ENCODE measurements around the gene FBXO5. TPM values are rescaled to one million over a fixed set of nuclear protein-coding genes. Genes with fewer than 3 reads are reported as not detected.

Gene FBXO5
- total RNA-seq, 2 experiments from 2014 or later, result 68.7 to 71.2 TPM

DNA sequence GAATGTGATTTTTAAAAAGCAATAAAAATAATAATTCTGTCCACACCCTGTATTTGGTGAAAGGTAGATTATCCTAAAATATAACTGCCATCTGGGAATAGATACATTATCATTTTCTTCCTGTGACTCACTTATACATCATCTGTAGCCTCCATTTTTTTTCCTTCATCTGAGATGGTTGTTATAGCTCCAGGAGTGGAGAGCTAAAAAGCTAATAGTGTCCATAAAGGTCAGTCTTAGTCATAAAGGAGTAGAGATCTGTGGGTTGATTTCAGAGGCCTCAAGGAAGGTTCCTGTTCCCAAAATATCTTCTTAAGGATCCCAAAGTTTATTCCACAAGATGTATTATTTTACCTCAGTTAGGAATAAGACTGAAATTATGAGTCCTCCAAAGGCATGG, 41.1 kb downstream of the FBXO5 start:
- Mint-ChIP-seq H3K36me3 (ENCODE audit: low read depth) (no peaks in the 10 kb centered on the region), H3K27ac (no peak overlapping the region), H3K27me3 (peaks cover 23% of the 10 kb centered on the region), H3K4me1 (no peaks in the 10 kb centered on the region), H3K9me3 (no peaks in the 10 kb centered on the region), H3K4me3 (no peak overlapping the region)
- DNase-seq, result no peak
- ChIA-PET POLR2A (no interaction called here), CTCF (interaction anchor here (1.2 kb wide), 1 partner anchor 13 kb away, joined by 4 read pairs; no protein-coding TSS in a partner anchor)

DNA sequence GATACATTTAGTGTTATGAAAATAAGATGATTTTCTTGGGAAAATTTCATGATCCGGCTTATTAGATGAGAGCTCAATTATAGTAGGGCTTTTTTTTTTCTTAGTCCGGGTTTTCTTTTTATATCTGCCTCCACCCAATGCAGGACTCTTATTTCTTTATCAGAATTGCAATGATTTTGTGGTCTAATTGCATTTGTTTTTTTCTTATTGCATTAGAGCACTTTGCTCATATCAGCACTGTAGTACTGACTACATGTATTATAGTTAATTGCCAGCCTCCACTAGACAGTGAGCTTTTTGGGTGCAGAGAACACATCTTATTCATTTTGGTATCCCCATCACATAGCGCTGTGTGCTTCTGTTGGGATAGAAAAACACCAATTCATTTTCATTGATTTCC, 50.0 kb downstream of the FBXO5 start:
- DNase-seq, result no peak
- H3K27ac Mint-ChIP-seq, result no peak overlapping the region
- POLR2A ChIA-PET, result no interaction called here
- no peaks in the 10 kb centered on the region for H3K36me3 Mint-ChIP-seq (ENCODE audit: low read depth)
- no peak overlapping the region for H3K4me3 Mint-ChIP-seq
- H3K9me3 Mint-ChIP-seq, result no peaks in the 10 kb centered on the region
- CTCF ChIA-PET, result no interaction called here
- peaks cover 13% of the 10 kb centered on the region for H3K27me3 Mint-ChIP-seq
- H3K4me1 Mint-ChIP-seq, result no peaks in the 10 kb centered on the region

DNA sequence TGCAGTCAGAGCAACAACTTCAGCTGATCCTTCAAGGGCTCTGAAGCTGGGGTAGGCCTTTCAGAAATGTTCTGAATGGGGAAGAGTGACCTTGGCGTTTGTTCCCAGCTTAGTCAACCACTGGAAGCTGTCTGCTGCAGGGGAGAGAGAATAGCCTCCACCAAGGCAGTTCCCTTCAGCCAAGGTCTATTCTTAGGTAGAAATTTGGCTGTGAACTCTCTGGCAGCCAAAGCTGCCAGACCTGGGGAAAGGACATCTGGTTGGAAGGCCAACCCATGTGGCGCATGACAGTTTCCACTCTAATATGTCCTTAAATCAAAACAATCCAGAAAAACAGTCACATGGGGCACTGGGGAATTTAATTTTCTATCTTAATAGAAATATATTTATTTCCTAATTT, 60.1 kb downstream of the FBXO5 start:
- Mint-ChIP-seq H3K4me1 (no peaks in the 10 kb centered on the region), H3K27ac (no peak overlapping the region), H3K4me3 (no peak overlapping the region), H3K9me3 (no peaks in the 10 kb centered on the region), H3K36me3 (ENCODE audit: low read depth) (no peaks in the 10 kb centered on the region), H3K27me3 (peaks cover 2% of the 10 kb centered on the region)
- ChIA-PET CTCF (no interaction called here), POLR2A (no interaction called here)
- no peak for DNase-seq

Other genes starting within 250 kb of the FBXO5 start
- gene VIP, start 232.2 kb downstream of the FBXO5 start, total RNA-seq, result not detected
- 10 to 100 TPM; 20.8 to 21.5 TPM for gene MTRF1L, start 19.7 kb upstream of the FBXO5 start, total RNA-seq
- gene RGS17, start 148.2 kb upstream of the FBXO5 start, total RNA-seq, result under 1 TPM in 1 of 2 experiments, not detected in 1; 0.10 TPM